Mammary epithelial cell (primary cell): ENCODE data around the gene TJP3.

ENCODE experiments used
- CTCF ChIP-seq, 2 donors: IDR thresholded peaks in 1 of 2; conservative IDR thresholded peaks in 1 of 2; 2 replicates each; pipeline ENCODE4 v1.5.1; 2011 to 2012; ENCODE audit warnings: inconsistent platforms in 2 of 2, low read length in 2 of 2, mild to moderate bottlenecking in 2 of 2, control low read depth in 1 of 2, low read depth in 1 of 2; ENCODE audit not compliant: insufficient read depth in 1 of 2; ENCODE audit errors: extremely low read depth in 1 of 2
- EZH2 ChIP-seq: IDR thresholded peaks from 2 replicates; pipeline ENCODE4 v1.6.1; 2012; ENCODE audit warnings: low read length, inconsistent platforms, borderline replicate concordance

GRCh38 chr19:3723110-3723488 lies 14.9 kb downstream of the TJP3 start:
- TF ChIP-seq CTCF (conservative IDR thresholded peaks at IDR 0.05 in 1 of 2, IDR thresholded peaks at IDR 0.05 in 1 of 2; ENCODE audit: extremely low read depth in 1 of 2, insufficient read depth in 1 of 2, low read depth in 1 of 2, low read length in 2 of 2): no peak
- no peak for TF ChIP-seq EZH2
